Endothelial cell of umbilical vein (primary cell): Measurements from ENCODE around the gene PI3.

Experiments used
- CTCF ChIP-seq, 2 donors: IDR thresholded peaks; 1 replicate in 1 of 2; 2 replicates in 1 of 2; pipeline ENCODE4 v1.5.1; 2011; ENCODE audit warnings: low read length in 2 of 2, mild to moderate bottlenecking in 2 of 2, moderate library complexity in 2 of 2, control low read depth in 1 of 2, inconsistent platforms in 1 of 2, low read depth in 1 of 2; ENCODE audit not compliant: insufficient read depth in 1 of 2; ENCODE audit errors: extremely low read depth in 1 of 2
- EZH2 ChIP-seq: IDR thresholded peaks from 2 replicates; pipeline ENCODE4 v1.6.1; 2012; ENCODE audit warnings: borderline replicate concordance, low read depth, mild to moderate bottlenecking, moderate library complexity, low read length, inconsistent platforms; ENCODE audit not compliant: severe bottlenecking
- MAX ChIP-seq: IDR thresholded peaks from 2 replicates; pipeline ENCODE4 v1.6.1; 2011; ENCODE audit not compliant: insufficient read depth, insufficient read length
- MYC ChIP-seq: IDR thresholded peaks from one replicate; pipeline ENCODE4 v1.6.1; 2011; ENCODE audit warnings: mild to moderate bottlenecking, low read depth, low read length
- POLR2A ChIP-seq: IDR thresholded peaks from 2 replicates; pipeline ENCODE4 v1.6.1; 2012; ENCODE audit warnings: low read depth, mild to moderate bottlenecking, control low read depth, low read length
- POLR2AphosphoS5 ChIP-seq: IDR thresholded peaks from 2 replicates; pipeline ENCODE4 v1.6.1; 2012; ENCODE audit warnings: low read depth, mild to moderate bottlenecking, control low read depth, low read length, moderate library complexity; ENCODE audit not compliant: insufficient read depth

- TF ChIP-seq CTCF (IDR thresholded peaks at IDR 0.05; ENCODE audit: extremely low read depth in 1 of 2, insufficient read depth in 1 of 2, low read depth in 1 of 2, low read length in 2 of 2) (no peak), POLR2A (no peak), POLR2AphosphoS5 (no peak), EZH2 (no peak), MAX (no peak), MYC (no peak)
These were observed 37.8 kb upstream of the PI3 start for GRCh38 chr20:45136911-45137310.
